NCI-H187 (cell line): Measurements from ENCODE around the gene DOCK7.
"Not testable (repeated sequence)": the region's sequence is repeated elsewhere in the genome, so short reads cannot be mapped to it uniquely, and the experiment has no call there.

Source experiments
- DNase-seq, 2 experiments: peaks; one replicate each; lab custom pipeline; 2025; lab: John Stamatoyannopoulos, UW

The DOCK7 gene

DNA sequence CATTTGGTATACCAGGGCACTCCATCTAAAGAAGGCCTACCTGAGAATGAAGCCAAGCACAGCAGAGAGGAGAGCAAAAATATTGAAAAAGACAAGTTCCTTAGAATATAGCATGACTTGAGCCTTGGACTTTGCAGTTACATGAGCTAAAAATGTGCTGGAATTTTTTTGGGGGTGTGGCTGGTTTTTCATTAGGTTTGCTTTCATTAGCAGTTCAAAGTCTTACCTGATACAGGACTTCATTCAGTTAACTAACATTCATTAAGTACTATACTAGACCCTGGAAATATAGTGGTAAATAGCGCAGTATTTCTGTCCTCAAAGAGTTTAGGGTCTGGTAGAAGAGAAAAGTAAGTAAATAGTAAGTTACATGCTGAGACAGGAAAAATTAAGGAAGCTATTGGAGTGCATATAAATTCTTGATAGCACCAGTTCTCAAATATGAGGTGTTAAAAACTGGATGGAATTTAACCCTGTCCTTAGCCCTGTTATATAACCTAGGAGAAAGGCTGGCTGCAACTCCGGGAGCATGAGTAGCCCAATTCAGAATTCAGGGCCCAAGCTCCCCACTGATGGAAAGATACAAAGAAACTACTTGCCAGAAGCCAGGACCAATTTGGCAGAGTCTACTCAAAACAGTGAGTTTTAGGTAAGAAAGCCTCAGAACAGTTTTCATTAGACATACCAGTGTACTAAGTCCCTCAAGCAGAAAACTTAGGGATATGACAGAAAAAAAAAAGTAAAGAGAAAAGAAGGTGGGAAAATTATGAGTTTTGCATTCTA lies 3.1 kb upstream of the DOCK7 start:
- DNase-seq = no peak

- DNase-seq = no peak
Observed at GRCh38 chr1:62689524-62689923, 1.3 kb upstream of the DOCK7 start.

DNA sequence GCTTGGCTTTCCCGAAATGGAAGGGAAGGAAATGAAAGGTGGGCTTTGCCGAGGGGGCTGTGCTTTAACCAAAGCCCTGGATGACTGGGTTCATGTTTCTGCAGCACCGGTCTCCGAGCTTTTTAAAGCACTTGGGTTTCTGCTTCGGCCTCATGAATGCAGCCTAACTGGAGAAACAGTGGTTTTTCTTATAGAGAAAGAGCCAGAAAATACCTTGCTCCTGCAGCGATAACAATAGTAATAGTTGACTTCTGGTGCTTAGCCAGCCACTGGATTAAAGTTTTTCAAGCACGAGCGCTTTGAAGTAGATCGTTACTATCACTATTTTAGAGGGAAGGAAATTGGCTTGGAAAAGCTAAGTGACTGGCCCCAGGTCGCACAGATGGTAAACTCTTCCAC lies 500 bp upstream of the DOCK7 start:
- no peak for DNase-seq

- peak in 1 of 2 experiments; percentile 45 for DNase-seq
Observed at GRCh38 chr1:62687421-62687902, 724 bp downstream of the DOCK7 start.

DNA sequence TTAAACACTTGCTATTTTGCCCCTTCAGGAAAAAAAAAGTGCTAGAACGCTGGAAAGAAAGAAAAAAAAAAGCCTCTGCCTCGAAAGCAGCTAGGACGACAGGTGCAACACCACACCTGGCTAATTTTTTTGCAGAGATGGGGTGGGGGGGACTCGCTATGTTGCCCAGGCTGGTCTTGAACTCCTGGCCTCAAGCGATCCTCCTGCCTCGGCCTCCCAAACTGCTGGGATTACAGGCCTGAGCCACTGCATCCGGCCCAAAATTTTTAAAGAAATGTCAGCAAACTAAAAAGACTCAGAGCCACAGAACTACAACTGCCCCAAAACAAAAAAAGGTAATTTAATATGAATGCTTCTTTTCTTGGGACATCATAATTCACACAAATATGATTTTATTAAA lies 1.4 kb downstream of the DOCK7 start:
- DNase-seq = no peak

- DNase-seq = no peak
Observed at GRCh38 chr1:62685431-62685859, 2.7 kb downstream of the DOCK7 start.

DNA sequence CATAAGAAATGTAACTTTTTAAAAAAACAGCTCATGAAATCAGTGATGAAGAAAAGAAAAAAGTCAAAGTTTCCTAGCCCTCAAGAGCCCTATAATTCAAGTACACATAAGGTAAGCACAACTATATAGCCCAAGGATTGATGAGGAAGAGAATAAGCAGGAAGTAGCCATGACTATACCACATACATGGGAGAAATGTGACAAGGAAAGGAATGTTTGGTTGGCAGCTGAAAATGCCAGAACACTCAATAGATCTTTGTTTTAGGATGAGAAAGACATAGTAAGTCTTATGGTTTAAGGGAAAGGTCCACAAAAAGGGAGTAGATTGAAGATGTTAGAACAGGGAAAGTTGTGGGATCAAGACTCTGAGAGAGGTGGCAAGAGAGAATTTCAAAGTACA lies 5.7 kb downstream of the DOCK7 start:
- no peak for DNase-seq

DNA sequence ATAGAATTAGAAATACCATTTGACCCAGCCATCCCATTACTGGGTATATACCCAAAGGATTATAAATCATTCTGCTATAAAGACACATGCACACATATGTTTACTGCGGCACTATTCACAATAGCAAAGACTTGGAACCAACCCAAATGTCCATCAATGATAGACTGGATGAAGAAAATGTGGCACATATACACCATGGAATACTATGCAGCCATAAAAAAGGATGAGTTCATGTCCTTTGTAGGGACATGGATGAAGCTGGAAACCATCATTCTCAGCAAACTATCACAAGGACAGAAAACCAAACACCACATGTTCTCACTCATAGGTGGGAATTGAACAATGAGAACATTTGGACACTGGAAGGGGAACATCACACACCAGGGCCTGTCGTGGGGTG lies 7.2 kb downstream of the DOCK7 start:
- DNase-seq = not testable (repeated sequence)

DNA sequence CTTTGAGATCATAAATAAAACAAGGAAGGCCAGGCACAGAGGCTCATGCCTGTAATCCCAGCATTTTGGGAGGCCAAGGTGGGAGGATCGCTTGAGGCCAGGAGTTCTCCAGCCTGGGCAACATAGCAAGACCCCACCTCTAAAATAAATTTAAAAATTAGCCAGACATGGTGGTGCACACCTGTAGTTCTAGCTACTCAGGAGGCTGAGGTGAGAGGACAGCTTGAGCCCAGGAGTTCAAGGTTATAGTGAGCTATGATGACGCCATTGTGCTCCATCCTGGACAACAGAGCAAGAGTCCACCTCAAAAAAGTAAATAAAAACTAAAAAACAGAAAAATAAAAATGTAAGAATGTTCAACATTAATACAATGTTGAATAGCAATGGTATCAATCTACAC lies 10.4 kb downstream of the DOCK7 start:
- DNase-seq = not testable (repeated sequence)

GRCh38 chr1:62676611-62677356 lies 11.4 kb downstream of the DOCK7 start:
- no peak for DNase-seq

DNA sequence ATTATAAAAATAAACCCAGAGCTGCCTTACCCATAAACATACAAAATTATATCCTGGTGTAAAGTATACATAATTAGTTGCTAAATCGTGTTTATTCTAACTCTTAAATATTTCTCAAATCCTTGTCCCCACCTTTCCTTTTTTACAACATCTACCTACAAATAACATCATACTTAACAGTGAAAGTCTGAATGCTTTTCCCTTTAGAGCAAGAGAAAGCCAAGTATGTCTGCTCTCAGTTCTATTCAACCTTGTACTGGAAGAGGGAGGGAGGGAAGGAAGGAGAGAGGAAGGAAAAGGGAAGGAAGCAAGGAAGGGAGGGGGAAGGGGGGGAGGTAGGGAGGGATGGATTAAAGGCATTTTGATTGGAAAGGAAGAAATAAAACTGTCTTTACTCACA lies 14.6 kb downstream of the DOCK7 start:
- no peak for DNase-seq

DNA sequence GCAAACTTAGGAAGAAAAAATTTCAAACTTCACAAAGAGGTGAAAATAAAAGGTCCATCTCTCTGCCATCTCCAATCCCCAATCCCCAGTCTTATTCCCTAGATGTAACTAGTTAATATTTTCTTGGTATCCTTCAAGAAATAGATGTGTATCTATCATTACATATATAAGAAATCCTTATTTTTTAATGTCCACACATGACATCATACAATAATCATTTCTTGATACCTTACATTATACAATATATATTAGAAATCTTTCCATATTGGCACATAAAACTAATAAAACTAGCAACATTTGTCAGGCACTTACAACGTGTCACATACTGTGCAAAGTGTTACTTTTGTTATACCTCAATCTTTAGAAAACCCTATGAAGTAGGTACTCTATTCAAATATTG lies 16.2 kb downstream of the DOCK7 start:
- DNase-seq = no peak

GRCh38 chr1:62654744-62655143 lies 33.4 kb downstream of the DOCK7 start:
- no peak for DNase-seq

- no peak for DNase-seq
Observed at GRCh38 chr1:62652387-62652786, 35.8 kb downstream of the DOCK7 start.

DNA sequence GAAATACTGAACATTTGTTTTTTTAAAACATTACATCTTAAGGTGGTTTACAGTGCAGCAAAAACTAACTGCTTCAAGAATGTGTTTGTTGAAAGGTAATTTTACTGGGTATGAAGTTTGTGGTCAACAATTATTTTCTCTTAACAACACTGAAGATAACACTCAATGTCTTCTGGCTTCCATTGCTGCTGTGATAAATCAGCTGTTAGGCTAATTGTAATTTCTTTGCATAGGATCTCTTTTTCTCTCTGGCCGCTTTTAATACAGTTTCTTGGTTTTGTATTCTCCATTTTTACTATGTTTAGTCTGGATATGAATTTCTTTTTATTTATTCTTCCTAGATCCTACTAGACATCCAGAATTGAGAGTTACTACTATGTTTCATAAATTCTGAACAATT lies 44.9 kb downstream of the DOCK7 start:
- no peak for DNase-seq

DNA sequence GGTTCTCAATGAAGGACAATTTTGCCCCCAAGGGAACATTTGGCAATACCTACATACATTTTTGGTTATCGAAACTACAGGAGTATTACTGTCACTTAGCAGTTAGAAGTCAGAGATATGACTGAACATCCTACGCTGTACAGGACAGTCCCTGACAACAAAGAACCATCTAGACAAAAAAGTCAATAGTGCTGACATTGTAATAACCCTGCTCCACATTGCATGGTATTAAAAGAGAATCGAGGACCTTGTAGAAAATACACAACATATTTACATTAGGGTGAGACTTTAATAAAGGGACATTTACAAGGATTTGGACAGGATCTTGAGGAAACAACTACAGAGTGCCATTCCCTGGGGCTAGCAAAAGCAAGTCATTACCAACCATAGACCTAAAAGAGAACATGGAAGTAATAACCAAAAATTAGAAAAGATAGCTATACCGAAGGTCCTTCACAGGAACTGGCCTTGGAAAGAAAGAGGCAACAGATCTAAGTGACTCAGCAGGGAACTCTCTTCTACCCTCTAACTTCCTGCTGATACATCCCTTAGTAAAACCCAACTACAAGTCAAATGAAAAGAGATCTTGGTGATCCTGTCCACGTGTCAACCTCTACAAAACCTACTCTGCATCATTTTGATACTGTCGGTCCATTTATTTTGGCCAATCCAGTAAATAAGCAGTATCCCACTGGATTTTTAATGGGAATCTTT lies 50.6 kb downstream of the DOCK7 start:
- DNase-seq = no peak

DNA sequence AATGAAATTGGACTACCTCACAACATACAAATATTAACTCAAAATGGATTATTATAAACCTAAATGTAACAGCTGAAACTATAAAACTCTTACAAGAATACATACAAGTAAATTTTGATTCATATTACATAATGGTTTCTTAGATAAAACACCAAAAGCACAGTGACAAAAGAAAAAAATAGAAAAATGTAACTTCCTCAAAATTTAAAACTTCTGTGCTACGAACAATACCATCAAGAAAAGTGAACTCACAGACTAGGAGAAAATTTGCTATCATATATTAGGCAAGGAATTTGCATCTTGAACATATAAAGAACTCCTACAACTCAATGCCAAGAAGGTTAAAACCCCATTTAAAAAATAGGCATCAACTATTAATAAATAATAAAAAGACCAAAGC lies 59.7 kb downstream of the DOCK7 start:
- DNase-seq = no peak

- DNase-seq = no peak
Observed at GRCh38 chr1:62625415-62625814, 62.8 kb downstream of the DOCK7 start.

DNA sequence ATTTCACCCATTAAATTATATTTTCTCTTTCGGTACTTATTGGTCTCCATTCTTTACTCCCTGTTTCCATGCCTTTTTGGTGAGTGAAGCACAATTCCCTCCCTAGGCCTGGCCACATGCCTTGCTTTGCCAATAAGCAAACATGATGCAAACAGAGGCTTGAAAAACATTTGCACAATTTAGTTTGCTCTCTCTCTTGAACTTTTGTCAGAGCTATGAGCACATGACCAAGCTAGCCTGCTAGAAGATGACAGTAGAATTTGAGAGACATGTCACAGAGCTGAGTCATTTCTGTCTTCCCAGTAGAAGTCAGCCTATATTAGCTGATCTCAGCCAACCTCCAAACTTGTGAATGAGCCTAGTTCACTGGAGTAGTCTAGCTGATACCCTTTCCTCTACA lies 66.3 kb downstream of the DOCK7 start:
- no peak for DNase-seq

GRCh38 chr1:62613890-62614289 lies 74.3 kb downstream of the DOCK7 start:
- no peak for DNase-seq

- no peak for DNase-seq
Observed at GRCh38 chr1:62613325-62613727, 74.9 kb downstream of the DOCK7 start.

GRCh38 chr1:62612770-62613169 lies 75.4 kb downstream of the DOCK7 start:
- no peak for DNase-seq

- not testable (repeated sequence) for DNase-seq
Observed at GRCh38 chr1:62610588-62610987, 77.6 kb downstream of the DOCK7 start.
